Memory B cell (primary cell): ENCODE data around the gene GTPBP10.
A peak's percentile ranks its signal among the peaks of the same experiment; 100 is the strongest.

ENCODE experiments used
- ATAC-seq: fragments of 150-1000 bp; cut with Tn5 transposase; 2 replicates; pipeline ENCODE4 v1.10.0; 2021; ENCODE audit warnings: low read depth, mild to moderate bottlenecking, moderate library complexity
- DNase-seq, 2 donors: peaks; one replicate each; pipeline ENCODE4 v3.0.0; 2022; ENCODE audit warnings: low spot score in 2 of 2
- H3K27ac Mint-ChIP-seq: one replicate; pipeline ENCODE4 v1.8.0; 2022; ENCODE audit warnings: mild to moderate bottlenecking, moderate library complexity, mixed read lengths
- H3K27me3 Mint-ChIP-seq: one replicate; pipeline ENCODE4 v1.8.0; 2022; ENCODE audit warnings: mixed read lengths
- H3K36me3 Mint-ChIP-seq: one replicate; pipeline ENCODE4 v1.8.0; 2022; ENCODE audit warnings: mild to moderate bottlenecking, mixed read lengths
- H3K4me1 Mint-ChIP-seq: one replicate; pipeline ENCODE4 v1.8.0; 2022; ENCODE audit warnings: mixed read lengths
- H3K4me3 Mint-ChIP-seq: one replicate; pipeline ENCODE4 v1.8.0; 2022; ENCODE audit warnings: mild to moderate bottlenecking, moderate library complexity, mixed read lengths
- H3K9me3 Mint-ChIP-seq: one replicate; pipeline ENCODE4 v1.8.0; 2022; ENCODE audit warnings: mixed read lengths

GTPBP10 gene

GRCh38 chr7:90346336-90347125, at the start of gene GTPBP10:
GTPBP10 (plus strand) TSS chr7:90346716; CDS start chr7:90346742, 26 bp downstream.
- H3K27ac Mint-ChIP-seq, result peak within 1 kb of the TSS; percentile 99
- ATAC-seq (peak; percentile 88), DNase-seq (peak; percentile 89 to 92)
- peak within 1 kb of the TSS; percentile 97 for H3K4me3 Mint-ChIP-seq
- no peaks in the 10 kb centered on the region for H3K27me3 Mint-ChIP-seq
- H3K4me1 Mint-ChIP-seq, result peaks cover 28% of the 10 kb centered on the region
- H3K9me3 Mint-ChIP-seq, result peaks cover 1% of the 10 kb centered on the region
- H3K36me3 Mint-ChIP-seq, result peaks cover 12% of the 10 kb centered on the region

- H3K27me3 Mint-ChIP-seq, result peaks cover 4% of the 10 kb centered on the region
- H3K4me1 Mint-ChIP-seq, result no peaks in the 10 kb centered on the region
- H3K9me3 Mint-ChIP-seq, result peaks cover 2% of the 10 kb centered on the region
- ATAC-seq (peak; percentile 68), DNase-seq (no peak)
- H3K36me3 Mint-ChIP-seq, result no peaks in the 10 kb centered on the region
- no peak overlapping the region for H3K4me3 Mint-ChIP-seq
- H3K27ac Mint-ChIP-seq, result no peak overlapping the region
Observed at GRCh38 chr7:90298145-90299038, 48.1 kb upstream of the GTPBP10 start.

DNA sequence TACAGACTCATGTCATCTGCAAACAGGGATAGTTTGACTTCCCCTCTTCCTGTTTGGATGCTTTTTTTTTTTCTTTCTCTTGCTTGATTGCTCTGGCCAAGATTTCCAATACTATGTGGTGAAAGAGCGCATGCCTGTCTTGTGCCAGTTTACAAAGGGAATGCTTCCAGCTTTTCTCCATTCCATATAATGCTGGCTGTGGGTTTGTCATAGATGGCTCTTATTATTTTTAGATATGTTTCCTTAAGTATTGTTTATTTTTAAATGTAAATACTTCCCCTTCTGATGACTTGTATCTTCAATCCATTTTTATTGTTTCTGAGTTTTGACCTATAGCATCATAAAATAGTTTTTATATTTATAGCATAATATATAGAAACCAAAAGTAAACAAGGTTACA, 43.3 kb upstream of the GTPBP10 start:
- no peak overlapping the region for H3K27ac Mint-ChIP-seq
- no peaks in the 10 kb centered on the region for H3K9me3 Mint-ChIP-seq
- no peak for DNase-seq
- H3K4me3 Mint-ChIP-seq, result no peak overlapping the region
- no peaks in the 10 kb centered on the region for H3K4me1 Mint-ChIP-seq
- no peak for ATAC-seq
- H3K36me3 Mint-ChIP-seq, result no peaks in the 10 kb centered on the region
- H3K27me3 Mint-ChIP-seq, result peaks cover 4% of the 10 kb centered on the region

DNA sequence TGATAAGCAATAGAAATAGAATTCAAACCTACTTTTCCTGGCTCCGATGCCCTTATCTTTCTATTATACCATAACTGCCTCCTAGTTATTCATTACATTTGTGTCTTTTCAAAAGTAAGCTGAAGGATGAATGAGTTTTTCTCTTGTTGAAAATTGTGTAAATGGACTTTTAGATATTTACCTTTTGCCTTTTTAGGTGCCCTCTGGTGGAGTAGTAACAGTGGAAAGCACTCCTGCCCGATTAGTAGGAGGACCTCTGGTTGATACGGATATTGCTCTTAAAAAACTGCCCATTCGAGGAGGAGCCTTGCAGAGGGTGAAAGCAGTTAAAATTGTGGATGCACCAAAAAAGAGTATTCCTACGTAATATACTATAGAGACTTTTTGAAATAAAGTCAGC, 36.6 kb upstream of the GTPBP10 start:
- no peaks in the 10 kb centered on the region for H3K4me1 Mint-ChIP-seq
- H3K27me3 Mint-ChIP-seq, result peaks cover 4% of the 10 kb centered on the region
- no peak overlapping the region for H3K27ac Mint-ChIP-seq
- no peak for DNase-seq
- H3K36me3 Mint-ChIP-seq, result no peaks in the 10 kb centered on the region
- no peak for ATAC-seq
- H3K4me3 Mint-ChIP-seq, result no peak overlapping the region
- no peaks in the 10 kb centered on the region for H3K9me3 Mint-ChIP-seq

DNA sequence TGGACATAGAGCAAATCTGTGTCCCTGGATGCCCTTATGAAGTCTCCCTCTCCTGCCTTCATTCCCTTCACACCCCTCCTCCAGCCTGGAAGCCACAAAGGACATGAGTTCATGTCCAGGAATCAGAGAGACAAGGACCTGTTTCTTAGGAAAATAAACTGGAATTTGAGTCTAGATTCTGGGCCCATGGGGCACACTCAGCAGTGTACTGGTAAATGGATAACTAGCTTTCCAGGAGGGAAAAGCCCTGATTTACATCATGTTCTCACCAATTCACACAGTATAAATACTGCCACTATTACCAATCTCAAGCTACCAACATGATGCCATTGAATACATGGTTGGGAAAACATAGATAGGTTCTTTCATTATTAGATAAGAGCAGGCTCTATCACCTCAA, 35.3 kb upstream of the GTPBP10 start:
- Mint-ChIP-seq H3K27ac (no peak overlapping the region), H3K4me3 (no peak overlapping the region), H3K4me1 (no peaks in the 10 kb centered on the region), H3K36me3 (no peaks in the 10 kb centered on the region), H3K9me3 (no peaks in the 10 kb centered on the region), H3K27me3 (peaks cover 8% of the 10 kb centered on the region)
- ATAC-seq (no peak), DNase-seq (no peak)

GRCh38 chr7:90312745-90313144, 33.8 kb upstream of the GTPBP10 start:
- no peak for DNase-seq
- Mint-ChIP-seq H3K4me3 (no peak overlapping the region), H3K27me3 (peaks cover 6% of the 10 kb centered on the region), H3K4me1 (no peaks in the 10 kb centered on the region), H3K27ac (no peak overlapping the region), H3K36me3 (no peaks in the 10 kb centered on the region), H3K9me3 (no peaks in the 10 kb centered on the region)
- no peak for ATAC-seq

GRCh38 chr7:90313907-90314306, 32.6 kb upstream of the GTPBP10 start:
- no peak for DNase-seq
- no peak overlapping the region for H3K4me3 Mint-ChIP-seq
- no peaks in the 10 kb centered on the region for H3K9me3 Mint-ChIP-seq
- ATAC-seq, result no peak
- no peaks in the 10 kb centered on the region for H3K36me3 Mint-ChIP-seq
- no peak overlapping the region for H3K27ac Mint-ChIP-seq
- no peaks in the 10 kb centered on the region for H3K4me1 Mint-ChIP-seq
- H3K27me3 Mint-ChIP-seq, result peaks cover 8% of the 10 kb centered on the region

- DNase-seq (no peak), ATAC-seq (no peak)
- Mint-ChIP-seq H3K4me3 (no peak overlapping the region), H3K27me3 (peaks cover 31% of the 10 kb centered on the region), H3K36me3 (no peaks in the 10 kb centered on the region), H3K9me3 (no peaks in the 10 kb centered on the region), H3K27ac (no peak overlapping the region), H3K4me1 (peaks cover 7% of the 10 kb centered on the region)
Observed at GRCh38 chr7:90320014-90320413, 26.5 kb upstream of the GTPBP10 start.

DNA sequence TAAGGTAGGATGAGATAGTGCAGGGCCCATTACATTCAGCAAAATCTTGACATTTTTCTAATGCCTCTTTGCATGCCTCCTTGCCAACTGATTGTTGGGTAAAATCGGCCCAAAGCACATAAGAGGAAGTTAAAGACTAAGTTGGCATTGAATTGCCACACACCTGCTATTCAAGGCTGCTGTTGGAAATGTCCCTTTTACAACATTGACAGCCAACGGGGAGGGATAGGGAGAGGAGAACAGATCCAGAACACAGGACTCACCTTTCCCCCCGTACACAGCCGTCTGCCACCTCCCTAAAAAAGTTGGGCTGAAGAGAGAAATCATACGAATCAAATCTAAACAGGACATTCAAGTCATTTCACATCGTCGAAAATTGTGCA, 26.1 kb upstream of the GTPBP10 start:
- H3K9me3 Mint-ChIP-seq, result no peaks in the 10 kb centered on the region
- DNase-seq (no peak), ATAC-seq (no peak)
- peak overlapping the region; percentile 39 for H3K4me3 Mint-ChIP-seq
- no peak overlapping the region for H3K27ac Mint-ChIP-seq
- no peaks in the 10 kb centered on the region for H3K36me3 Mint-ChIP-seq
- peaks cover 27% of the 10 kb centered on the region for H3K27me3 Mint-ChIP-seq
- peaks cover 7% of the 10 kb centered on the region for H3K4me1 Mint-ChIP-seq

- H3K27me3 Mint-ChIP-seq, result peaks cover 27% of the 10 kb centered on the region
- ATAC-seq (no peak), DNase-seq (no peak)
- no peaks in the 10 kb centered on the region for H3K9me3 Mint-ChIP-seq
- peak within 1 kb of the TSS; percentile 39 for H3K4me3 Mint-ChIP-seq
- peaks cover 7% of the 10 kb centered on the region for H3K4me1 Mint-ChIP-seq
- H3K36me3 Mint-ChIP-seq, result no peaks in the 10 kb centered on the region
- H3K27ac Mint-ChIP-seq, result no peak within 1 kb of the TSS
Observed at GRCh38 chr7:90320801-90321494, 25.6 kb upstream of the GTPBP10 start, which contains the start of gene FAM237B. FAM237B (minus strand) TSS chr7:90321304; CDS start chr7:90319748, 1,556 bp downstream.

DNA sequence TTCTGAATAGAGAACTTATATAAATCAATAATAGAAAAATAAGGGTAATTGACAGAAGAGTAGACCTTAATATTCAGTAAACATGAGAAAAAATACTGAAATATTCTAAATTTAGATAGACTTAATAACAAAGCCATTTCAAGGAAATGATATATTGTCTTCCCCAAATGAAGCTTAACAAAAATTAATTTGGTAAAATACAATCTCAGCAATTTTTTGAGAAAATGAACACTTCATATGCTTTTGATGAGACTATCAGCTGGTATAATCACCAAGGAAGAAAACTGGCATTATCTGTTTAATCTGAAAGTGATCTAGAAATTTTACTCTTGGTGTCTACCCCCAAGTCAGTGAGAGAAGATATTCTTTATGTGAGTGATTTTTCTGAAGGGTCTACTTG, 23.7 kb upstream of the GTPBP10 start:
- H3K27me3 Mint-ChIP-seq, result peaks cover 27% of the 10 kb centered on the region
- no peaks in the 10 kb centered on the region for H3K36me3 Mint-ChIP-seq
- DNase-seq (no peak), ATAC-seq (no peak)
- no peak overlapping the region for H3K27ac Mint-ChIP-seq
- peaks cover 7% of the 10 kb centered on the region for H3K4me1 Mint-ChIP-seq
- no peaks in the 10 kb centered on the region for H3K9me3 Mint-ChIP-seq
- no peak overlapping the region for H3K4me3 Mint-ChIP-seq

- DNase-seq (no peak), ATAC-seq (no peak)
- peaks cover 14% of the 10 kb centered on the region for H3K27me3 Mint-ChIP-seq
- no peaks in the 10 kb centered on the region for H3K36me3 Mint-ChIP-seq
- H3K27ac Mint-ChIP-seq, result no peak overlapping the region
- H3K4me1 Mint-ChIP-seq, result peaks cover 2% of the 10 kb centered on the region
- peaks cover 1% of the 10 kb centered on the region for H3K9me3 Mint-ChIP-seq
- no peak overlapping the region for H3K4me3 Mint-ChIP-seq
Observed at GRCh38 chr7:90326500-90326899, 20.0 kb upstream of the GTPBP10 start.

- H3K27ac Mint-ChIP-seq, result no peak overlapping the region
- peaks cover 1% of the 10 kb centered on the region for H3K9me3 Mint-ChIP-seq
- DNase-seq, result no peak
- no peaks in the 10 kb centered on the region for H3K4me1 Mint-ChIP-seq
- ATAC-seq, result no peak
- peaks cover 4% of the 10 kb centered on the region for H3K27me3 Mint-ChIP-seq
- H3K4me3 Mint-ChIP-seq, result no peak overlapping the region
- no peaks in the 10 kb centered on the region for H3K36me3 Mint-ChIP-seq
Observed at GRCh38 chr7:90334193-90334843, 12.2 kb upstream of the GTPBP10 start.
